Right renal pelvis (tissue), 4 donors: ENCODE results near the gene CSDE1. TPM values are rescaled to one million over a fixed set of nuclear protein-coding genes. Genes with fewer than 3 reads are reported as not detected.

Experiments
- DNase-seq, 4 donors: peaks; one replicate each; pipeline ENCODE4 v3.0.0-alpha.2; 2013; ENCODE audit warnings: low read depth in 4 of 4, low spot score in 3 of 4, missing footprints in 1 of 4
- polyA plus RNA-seq, 4 donors: library from polyadenylated mRNA; unstranded; fragments of 120-200 nt; gene quantifications; one replicate each; pipeline ENCODE4 v1.2.1, GENCODE V29; 2013; ENCODE audit not compliant: insufficient read length in 4 of 4

Gene CSDE1
- polyA plus RNA-seq, 4 donors: 405 to 482 (median 468) TPM

DNA sequence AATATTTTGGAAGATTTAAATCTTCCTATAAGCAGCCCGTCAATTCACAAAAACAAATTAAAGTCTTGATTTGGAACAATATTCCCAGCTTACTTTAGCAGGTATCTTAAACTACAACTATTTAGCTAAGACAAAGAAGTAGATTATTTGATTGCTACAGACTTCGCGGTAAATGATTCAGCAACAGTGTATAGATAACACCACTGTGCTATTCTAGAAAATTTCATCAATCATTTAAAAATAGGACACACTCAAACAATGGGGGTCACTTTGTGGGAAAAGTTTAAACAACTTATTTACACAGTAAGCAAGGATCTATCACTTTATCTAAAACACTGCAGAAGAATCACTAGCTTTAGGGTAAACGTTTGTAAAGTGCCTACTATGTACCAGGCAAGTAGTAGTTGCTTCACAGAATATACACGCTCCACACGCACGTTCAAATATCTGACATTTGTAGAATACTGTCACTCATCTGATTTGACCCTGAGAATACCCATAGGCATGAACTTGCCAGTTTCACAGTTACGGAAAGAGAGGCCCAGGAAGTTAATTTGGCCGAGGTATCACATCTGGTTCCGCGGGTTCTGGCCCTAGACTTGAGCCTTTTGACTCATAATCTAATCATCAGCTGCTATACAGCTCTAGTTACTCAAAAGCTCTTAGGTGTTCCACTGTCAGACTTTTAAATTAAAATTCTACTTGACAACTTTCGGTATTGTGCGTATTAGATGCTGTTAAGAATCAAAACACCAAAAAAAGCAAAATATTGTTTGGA is 88.8 kb downstream of the CSDE1 start:
- DNase-seq: no peak

DNA sequence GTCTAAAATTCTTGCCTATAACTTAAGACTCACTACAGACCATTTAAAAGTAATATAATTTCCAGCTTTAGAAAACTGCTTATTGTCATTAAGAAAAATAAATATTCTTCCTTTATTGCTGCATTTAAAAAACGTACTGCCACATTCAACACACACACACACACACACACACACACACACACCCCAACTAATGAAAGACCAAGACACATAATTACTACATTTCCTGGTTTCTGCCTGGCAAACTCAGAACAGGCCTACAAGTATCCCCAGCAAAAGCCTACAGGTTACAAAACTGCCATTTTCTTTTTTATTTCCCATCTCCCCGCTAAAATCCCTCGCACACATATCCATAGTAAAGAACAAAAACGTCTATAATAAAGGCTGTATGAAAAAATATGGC is 89.4 kb downstream of the CSDE1 start:
- no peak for DNase-seq

DNA sequence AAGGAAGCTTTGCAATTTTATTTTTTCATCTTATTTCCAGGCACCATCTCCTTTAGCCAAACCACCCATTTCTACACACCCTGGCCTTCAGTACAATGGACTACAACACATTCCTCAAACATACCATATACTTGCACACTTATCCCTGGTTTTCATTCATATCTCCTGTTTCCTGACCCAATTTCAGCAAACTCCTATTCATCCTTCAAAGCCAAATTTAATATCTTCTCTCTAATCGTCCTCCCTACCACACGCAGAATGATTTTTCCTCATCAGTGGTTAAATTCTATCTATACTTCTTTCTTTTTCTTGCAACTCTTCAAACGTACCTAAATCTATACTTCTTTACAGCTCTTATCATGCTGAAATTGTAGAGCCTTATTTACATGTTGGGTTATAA is 90.8 kb downstream of the CSDE1 start:
- no peak for DNase-seq

Other genes with a start within 250 kb of the CSDE1 start
- 10 to 100 TPM; 38.6 to 54.6 (median 53.3) TPM for gene TRIM33, start 246.8 kb downstream of the CSDE1 start, polyA plus RNA-seq
- 10 to 100 TPM; 59.4 to 72.9 (median 70.2) TPM for gene BCAS2, start 176.4 kb downstream of the CSDE1 start, polyA plus RNA-seq
- gene DENND2C, start 87.9 kb downstream of the CSDE1 start, polyA plus RNA-seq: 1 to 10 TPM; 3.2 to 4.8 (median 3.8) TPM
- not detected for gene AMPD1, start 62.4 kb downstream of the CSDE1 start, polyA plus RNA-seq
- 10 to 100 TPM; 66.3 to 81.2 (median 76.5) TPM for gene NRAS, start 41.2 kb downstream of the CSDE1 start, polyA plus RNA-seq
- gene SIKE1, start 22.7 kb upstream of the CSDE1 start, polyA plus RNA-seq: 10 to 100 TPM; 49.0 to 55.7 (median 52.8) TPM
- under 1 TPM; 0.11 to 0.39 (median 0.23) TPM for gene SYCP1, start 96.9 kb upstream of the CSDE1 start, polyA plus RNA-seq